NB4 (cell line): Measurements from ENCODE around the gene CHMP1A.

Experiments
- POLR2A ChIP-seq: IDR thresholded peaks from 2 replicates; pipeline ENCODE4 v1.6.1; 2011; ENCODE audit warnings: mild to moderate bottlenecking; ENCODE audit not compliant: insufficient read length; ENCODE audit errors: extremely low read depth
- TF ChIP-seq, protein P1 (sequence below): IDR thresholded peaks from one replicate; pipeline ENCODE4 v1.5.1; 2012; ENCODE audit warnings: low read depth, low read length

DNA sequence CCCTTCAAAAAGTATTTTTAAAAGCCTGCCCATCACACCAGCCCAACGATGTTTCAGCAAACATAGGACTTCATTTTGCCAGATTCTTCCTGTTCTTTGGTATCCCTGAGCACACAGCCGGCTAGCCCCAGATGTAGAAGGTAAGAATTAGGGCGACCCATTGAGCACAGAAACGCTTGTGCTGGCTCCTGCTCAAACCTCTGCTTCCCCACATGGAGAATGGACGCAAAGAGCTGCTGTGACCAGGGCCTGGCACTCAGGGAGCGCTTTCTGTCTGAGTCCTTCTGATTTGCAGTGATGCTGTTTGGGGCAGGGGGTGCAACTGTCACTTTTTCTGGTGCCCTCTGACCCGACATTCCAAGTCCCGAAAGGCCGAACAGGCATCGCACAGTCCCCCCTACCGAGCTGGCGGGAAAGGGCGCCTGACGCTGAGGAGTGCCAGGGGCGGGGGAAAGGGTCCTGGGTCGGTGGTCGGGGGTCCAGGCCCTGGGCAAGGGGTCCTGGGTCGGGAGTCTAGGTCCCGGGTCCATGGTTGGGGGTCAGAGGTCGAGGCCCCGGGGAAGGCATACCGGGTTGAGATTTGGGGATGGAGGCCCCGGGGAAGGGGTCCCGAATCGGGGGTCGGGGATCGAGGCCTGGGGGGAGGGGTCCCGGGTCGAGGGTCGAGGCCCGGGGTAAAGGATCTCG is 930 bp downstream of the CHMP1A start:
- TF ChIP-seq, protein P1, sequence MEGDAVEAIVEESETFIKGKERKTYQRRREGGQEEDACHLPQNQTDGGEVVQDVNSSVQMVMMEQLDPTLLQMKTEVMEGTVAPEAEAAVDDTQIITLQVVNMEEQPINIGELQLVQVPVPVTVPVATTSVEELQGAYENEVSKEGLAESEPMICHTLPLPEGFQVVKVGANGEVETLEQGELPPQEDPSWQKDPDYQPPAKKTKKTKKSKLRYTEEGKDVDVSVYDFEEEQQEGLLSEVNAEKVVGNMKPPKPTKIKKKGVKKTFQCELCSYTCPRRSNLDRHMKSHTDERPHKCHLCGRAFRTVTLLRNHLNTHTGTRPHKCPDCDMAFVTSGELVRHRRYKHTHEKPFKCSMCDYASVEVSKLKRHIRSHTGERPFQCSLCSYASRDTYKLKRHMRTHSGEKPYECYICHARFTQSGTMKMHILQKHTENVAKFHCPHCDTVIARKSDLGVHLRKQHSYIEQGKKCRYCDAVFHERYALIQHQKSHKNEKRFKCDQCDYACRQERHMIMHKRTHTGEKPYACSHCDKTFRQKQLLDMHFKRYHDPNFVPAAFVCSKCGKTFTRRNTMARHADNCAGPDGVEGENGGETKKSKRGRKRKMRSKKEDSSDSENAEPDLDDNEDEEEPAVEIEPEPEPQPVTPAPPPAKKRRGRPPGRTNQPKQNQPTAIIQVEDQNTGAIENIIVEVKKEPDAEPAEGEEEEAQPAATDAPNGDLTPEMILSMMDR, result no peak
- TF ChIP-seq POLR2A, result no peak
